Measurements from ENCODE around the gene RPS6KA2. TPM values are rescaled to one million over a fixed set of nuclear protein-coding genes. Genes with fewer than 3 reads are reported as not detected.

The RPS6KA2 gene
- polyA plus RNA-seq, 1 donor (not counting 4 experiments of a cell fraction or from before 2014, with no cell fraction given): 8.2 TPM

DNA sequence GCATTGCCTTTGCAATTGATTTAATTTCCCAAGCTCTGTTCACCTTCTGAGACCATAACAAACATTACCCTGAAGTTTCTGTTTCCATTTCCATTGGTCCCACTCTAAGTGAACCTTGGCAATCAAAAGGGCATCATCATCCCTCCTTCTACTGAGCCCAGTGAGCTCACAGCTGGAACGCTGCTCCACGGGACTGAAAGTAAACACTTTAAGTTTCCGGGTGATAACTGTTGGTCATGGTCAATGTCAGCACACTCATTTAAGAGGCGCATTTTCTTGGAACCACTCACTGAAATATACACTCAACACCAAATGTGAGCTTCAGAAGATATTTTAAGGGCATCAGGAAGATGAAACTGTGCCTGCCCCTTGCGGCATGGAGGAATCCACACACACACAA lies 37.1 kb upstream of the RPS6KA2 start:
- TF ChIP-seq, protein P1, sequence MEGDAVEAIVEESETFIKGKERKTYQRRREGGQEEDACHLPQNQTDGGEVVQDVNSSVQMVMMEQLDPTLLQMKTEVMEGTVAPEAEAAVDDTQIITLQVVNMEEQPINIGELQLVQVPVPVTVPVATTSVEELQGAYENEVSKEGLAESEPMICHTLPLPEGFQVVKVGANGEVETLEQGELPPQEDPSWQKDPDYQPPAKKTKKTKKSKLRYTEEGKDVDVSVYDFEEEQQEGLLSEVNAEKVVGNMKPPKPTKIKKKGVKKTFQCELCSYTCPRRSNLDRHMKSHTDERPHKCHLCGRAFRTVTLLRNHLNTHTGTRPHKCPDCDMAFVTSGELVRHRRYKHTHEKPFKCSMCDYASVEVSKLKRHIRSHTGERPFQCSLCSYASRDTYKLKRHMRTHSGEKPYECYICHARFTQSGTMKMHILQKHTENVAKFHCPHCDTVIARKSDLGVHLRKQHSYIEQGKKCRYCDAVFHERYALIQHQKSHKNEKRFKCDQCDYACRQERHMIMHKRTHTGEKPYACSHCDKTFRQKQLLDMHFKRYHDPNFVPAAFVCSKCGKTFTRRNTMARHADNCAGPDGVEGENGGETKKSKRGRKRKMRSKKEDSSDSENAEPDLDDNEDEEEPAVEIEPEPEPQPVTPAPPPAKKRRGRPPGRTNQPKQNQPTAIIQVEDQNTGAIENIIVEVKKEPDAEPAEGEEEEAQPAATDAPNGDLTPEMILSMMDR (optimal IDR thresholded peaks at IDR 0.05 in 1 of 3, IDR thresholded peaks at IDR 0.05 in 1 of 3, conservative IDR thresholded peaks at IDR 0.05 in 1 of 3; ENCODE audit: extremely low read depth in 1 of 3, insufficient read depth in 2 of 3, low read length in 3 of 3): no peak
- Histone ChIP-seq H3K27me3 (ENCODE audit: control insufficient read depth, extremely low read depth, insufficient read depth, low read length) (no peaks in the 10 kb centered on the region), H3K9ac (ENCODE audit: control insufficient read depth, extremely low read depth, insufficient read depth, low read length) (no peak overlapping the region), H3K27ac (ENCODE audit: control insufficient read depth, insufficient read depth, low read length) (no peak overlapping the region), H3K4me2 (ENCODE audit: control insufficient read depth, extremely low read depth, insufficient read depth, low read depth, low read length) (no peak overlapping the region), H2AFZ (ENCODE audit: control insufficient read depth, low read length) (no peak overlapping the region), H3K36me3 (ENCODE audit: control insufficient read depth in 2 of 2, extremely low read depth in 1 of 2, insufficient read depth in 2 of 2, low read length in 2 of 2) (no peaks in the 10 kb centered on the region), H3K4me3 (ENCODE audit: control insufficient read depth in 2 of 3, extremely low read depth in 1 of 3, insufficient read depth in 2 of 3, low read depth in 1 of 3, low read length in 3 of 3) (no peak overlapping the region), H4K20me1 (ENCODE audit: control insufficient read depth, extremely low read depth, insufficient read depth, low read length) (no peaks in the 10 kb centered on the region), H3K9me1 (ENCODE audit: control insufficient read depth, extremely low read depth, insufficient read depth, low read length) (no peaks in the 10 kb centered on the region), H3K4me1 (ENCODE audit: control insufficient read depth, extremely low read depth, insufficient read depth, low read length) (no peaks in the 10 kb centered on the region), H3K79me2 (ENCODE audit: control insufficient read depth, insufficient read depth, low read length) (no peaks in the 10 kb centered on the region), H3K9me3 (ENCODE audit: control insufficient read depth, low read depth, low read length) (no peaks in the 10 kb centered on the region)
- dilution Hi-C loops (cut with MboI; ENCODE audit: extremely low pct_ligation_motif_present, low sequenced_read_pairs): no loop called here
- DNase-seq (ENCODE audit: low read depth, low spot score) (no peak), FAIRE-seq (no peak)

DNA sequence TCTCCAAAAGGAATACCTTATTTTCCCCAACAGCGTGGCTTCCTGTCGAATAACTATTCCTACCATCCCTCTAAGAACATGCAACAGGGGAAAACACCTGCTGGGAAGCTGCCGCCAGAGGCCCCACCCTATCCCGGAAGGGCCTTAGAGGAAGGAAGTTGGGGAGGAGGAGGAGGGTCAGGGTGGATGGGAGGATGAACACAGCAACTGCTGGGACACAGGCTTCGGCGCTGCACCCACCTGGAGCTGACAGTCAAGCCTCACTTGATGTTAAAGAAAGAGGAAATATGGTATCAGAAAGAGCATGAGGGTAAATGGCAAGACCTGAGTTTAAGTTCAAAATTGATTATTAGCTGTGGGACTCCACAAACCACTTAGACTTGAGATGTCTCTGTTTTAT lies 36.5 kb upstream of the RPS6KA2 start:
- no peaks in the 10 kb centered on the region for H3K27me3 ChIP-seq (ENCODE audit: control insufficient read depth, extremely low read depth, insufficient read depth, low read length)
- H3K79me2 ChIP-seq (ENCODE audit: control insufficient read depth, insufficient read depth, low read length): no peaks in the 10 kb centered on the region
- H3K4me1 ChIP-seq (ENCODE audit: control insufficient read depth, extremely low read depth, insufficient read depth, low read length): no peaks in the 10 kb centered on the region
- DNase-seq (ENCODE audit: low read depth, low spot score) (no peak), FAIRE-seq (no peak)
- no peak overlapping the region for H3K4me2 ChIP-seq (ENCODE audit: control insufficient read depth, extremely low read depth, insufficient read depth, low read depth, low read length)
- H3K4me3 ChIP-seq (ENCODE audit: control insufficient read depth in 2 of 3, extremely low read depth in 1 of 3, insufficient read depth in 2 of 3, low read depth in 1 of 3, low read length in 3 of 3): no peak overlapping the region
- dilution Hi-C loops (cut with MboI; ENCODE audit: extremely low pct_ligation_motif_present, low sequenced_read_pairs): no loop called here
- H3K9me3 ChIP-seq (ENCODE audit: control insufficient read depth, low read depth, low read length): no peaks in the 10 kb centered on the region
- H4K20me1 ChIP-seq (ENCODE audit: control insufficient read depth, extremely low read depth, insufficient read depth, low read length): no peaks in the 10 kb centered on the region
- H3K27ac ChIP-seq (ENCODE audit: control insufficient read depth, insufficient read depth, low read length): no peak overlapping the region
- H3K9ac ChIP-seq (ENCODE audit: control insufficient read depth, extremely low read depth, insufficient read depth, low read length): no peak overlapping the region
- TF ChIP-seq EZH2 (IDR thresholded peaks at IDR 0.05; ENCODE audit: low read length): no peak
- TF ChIP-seq, protein P1 (optimal IDR thresholded peaks at IDR 0.05 in 1 of 3, IDR thresholded peaks at IDR 0.05 in 1 of 3, conservative IDR thresholded peaks at IDR 0.05 in 1 of 3; ENCODE audit: extremely low read depth in 1 of 3, insufficient read depth in 2 of 3, low read length in 3 of 3): no peak
- no peaks in the 10 kb centered on the region for H3K9me1 ChIP-seq (ENCODE audit: control insufficient read depth, extremely low read depth, insufficient read depth, low read length)
- H2AFZ ChIP-seq (ENCODE audit: control insufficient read depth, low read length): no peak overlapping the region
- no peaks in the 10 kb centered on the region for H3K36me3 ChIP-seq (ENCODE audit: control insufficient read depth in 2 of 2, extremely low read depth in 1 of 2, insufficient read depth in 2 of 2, low read length in 2 of 2)
